Esophagus squamous epithelium (tissue), 4 donors: ENCODE data around the gene BARX1.

Experiments
- CTCF ChIP-seq, 6 experiments: fragments of 450-650 bp in 4 of 6; fragments of 200-600 bp in 2 of 6; sonication (generic) in 2 of 6; IDR thresholded peaks; one replicate each; pipeline ENCODE4 v1.5.1; 2016 to 2019; ENCODE audit warnings: antibody characterized with exemption in 6 of 6, mild to moderate bottlenecking in 4 of 6, moderate library complexity in 4 of 6
- POLR2A ChIP-seq, 4 donors: fragments of 450-650 bp; IDR thresholded peaks; one replicate each; pipeline ENCODE4 v1.6.1; 2017; ENCODE audit warnings: antibody characterized with exemption in 4 of 4, mild to moderate bottlenecking in 4 of 4, moderate library complexity in 3 of 4

DNA sequence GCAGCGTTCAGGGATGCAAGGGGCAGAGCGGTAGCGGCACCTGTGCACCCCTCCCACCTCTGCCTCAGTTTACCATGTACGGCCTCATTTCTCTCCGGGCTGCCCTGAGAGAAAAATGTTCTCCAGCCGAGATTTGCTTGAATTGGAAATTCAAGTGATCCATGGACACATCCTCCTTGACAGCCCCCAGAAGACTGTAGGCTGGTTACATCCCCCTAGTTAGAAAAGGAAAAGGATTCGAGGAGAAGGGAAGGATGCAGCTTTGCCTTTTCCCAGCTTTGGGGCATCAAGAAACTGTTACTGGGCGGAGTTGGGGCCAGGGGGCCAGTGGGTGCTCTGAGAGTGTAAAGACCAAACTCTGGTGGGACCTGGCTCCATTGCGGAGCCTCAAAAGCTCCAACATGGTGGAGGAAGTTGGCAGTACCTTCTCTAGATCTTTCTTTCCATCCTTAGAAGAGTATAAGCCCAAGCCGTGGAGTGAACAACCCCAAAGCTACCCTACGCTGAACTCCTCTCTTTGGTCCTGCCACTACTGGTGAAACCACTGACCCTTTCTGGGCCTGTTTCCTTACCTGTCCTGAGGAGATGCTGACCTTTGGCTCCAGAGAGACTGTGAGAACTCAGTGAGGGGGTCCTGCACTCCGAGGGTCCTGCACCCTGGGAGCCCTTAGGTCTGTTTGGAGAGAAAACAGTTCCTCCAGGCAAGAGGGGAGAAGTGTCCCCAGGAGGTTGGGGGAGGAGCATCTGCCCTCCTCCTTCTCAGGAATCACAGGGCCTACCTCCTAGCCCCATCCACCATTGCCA is 1.0 kb upstream of the BARX1 start:
- TF ChIP-seq CTCF (IDR thresholded peaks at IDR 0.05) (no peak), POLR2A (IDR thresholded peaks at IDR 0.05) (no peak)
